Measurements from ENCODE around the gene VPS9D1.

GRCh38 chr16:89661215-89661614 lies 59.5 kb downstream of the VPS9D1 start:
- TF ChIP-seq FOSL2 (IDR thresholded peaks at IDR 0.05): no peak
- TF ChIP-seq FOSL2 (CRISPR knock-in tag; IDR thresholded peaks at IDR 0.05): no peak
- TF ChIP-seq POLR2A (IDR thresholded peaks at IDR 0.05; ENCODE audit: low read length): no peak
- TF ChIP-seq SREBF2 (IDR thresholded peaks at IDR 0.05): no peak
- TF ChIP-seq MAFK (IDR thresholded peaks at IDR 0.05; ENCODE audit: partially characterized antibody): no peak
- no peak for TF ChIP-seq KDM5A (IDR thresholded peaks at IDR 0.05)

All from A549 (cell line).